Measurements from ENCODE around the gene RCCD1.

GRCh38 chr15:90918034-90918788 lies 36.5 kb upstream of the RCCD1 start:
- TF ChIP-seq, protein P1, sequence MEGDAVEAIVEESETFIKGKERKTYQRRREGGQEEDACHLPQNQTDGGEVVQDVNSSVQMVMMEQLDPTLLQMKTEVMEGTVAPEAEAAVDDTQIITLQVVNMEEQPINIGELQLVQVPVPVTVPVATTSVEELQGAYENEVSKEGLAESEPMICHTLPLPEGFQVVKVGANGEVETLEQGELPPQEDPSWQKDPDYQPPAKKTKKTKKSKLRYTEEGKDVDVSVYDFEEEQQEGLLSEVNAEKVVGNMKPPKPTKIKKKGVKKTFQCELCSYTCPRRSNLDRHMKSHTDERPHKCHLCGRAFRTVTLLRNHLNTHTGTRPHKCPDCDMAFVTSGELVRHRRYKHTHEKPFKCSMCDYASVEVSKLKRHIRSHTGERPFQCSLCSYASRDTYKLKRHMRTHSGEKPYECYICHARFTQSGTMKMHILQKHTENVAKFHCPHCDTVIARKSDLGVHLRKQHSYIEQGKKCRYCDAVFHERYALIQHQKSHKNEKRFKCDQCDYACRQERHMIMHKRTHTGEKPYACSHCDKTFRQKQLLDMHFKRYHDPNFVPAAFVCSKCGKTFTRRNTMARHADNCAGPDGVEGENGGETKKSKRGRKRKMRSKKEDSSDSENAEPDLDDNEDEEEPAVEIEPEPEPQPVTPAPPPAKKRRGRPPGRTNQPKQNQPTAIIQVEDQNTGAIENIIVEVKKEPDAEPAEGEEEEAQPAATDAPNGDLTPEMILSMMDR (IDR thresholded peaks at IDR 0.05; ENCODE audit: low read depth, low read length, missing input control): no peak
- TF ChIP-seq, protein P2, sequence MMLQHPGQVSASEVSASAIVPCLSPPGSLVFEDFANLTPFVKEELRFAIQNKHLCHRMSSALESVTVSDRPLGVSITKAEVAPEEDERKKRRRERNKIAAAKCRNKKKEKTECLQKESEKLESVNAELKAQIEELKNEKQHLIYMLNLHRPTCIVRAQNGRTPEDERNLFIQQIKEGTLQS (IDR thresholded peaks at IDR 0.05): no peak
- TF ChIP-seq RAD21 (IDR thresholded peaks at IDR 0.05): no peak
- no peak for TF ChIP-seq TAF1 (conservative IDR thresholded peaks at IDR 0.05)
- TF ChIP-seq, protein P3, sequence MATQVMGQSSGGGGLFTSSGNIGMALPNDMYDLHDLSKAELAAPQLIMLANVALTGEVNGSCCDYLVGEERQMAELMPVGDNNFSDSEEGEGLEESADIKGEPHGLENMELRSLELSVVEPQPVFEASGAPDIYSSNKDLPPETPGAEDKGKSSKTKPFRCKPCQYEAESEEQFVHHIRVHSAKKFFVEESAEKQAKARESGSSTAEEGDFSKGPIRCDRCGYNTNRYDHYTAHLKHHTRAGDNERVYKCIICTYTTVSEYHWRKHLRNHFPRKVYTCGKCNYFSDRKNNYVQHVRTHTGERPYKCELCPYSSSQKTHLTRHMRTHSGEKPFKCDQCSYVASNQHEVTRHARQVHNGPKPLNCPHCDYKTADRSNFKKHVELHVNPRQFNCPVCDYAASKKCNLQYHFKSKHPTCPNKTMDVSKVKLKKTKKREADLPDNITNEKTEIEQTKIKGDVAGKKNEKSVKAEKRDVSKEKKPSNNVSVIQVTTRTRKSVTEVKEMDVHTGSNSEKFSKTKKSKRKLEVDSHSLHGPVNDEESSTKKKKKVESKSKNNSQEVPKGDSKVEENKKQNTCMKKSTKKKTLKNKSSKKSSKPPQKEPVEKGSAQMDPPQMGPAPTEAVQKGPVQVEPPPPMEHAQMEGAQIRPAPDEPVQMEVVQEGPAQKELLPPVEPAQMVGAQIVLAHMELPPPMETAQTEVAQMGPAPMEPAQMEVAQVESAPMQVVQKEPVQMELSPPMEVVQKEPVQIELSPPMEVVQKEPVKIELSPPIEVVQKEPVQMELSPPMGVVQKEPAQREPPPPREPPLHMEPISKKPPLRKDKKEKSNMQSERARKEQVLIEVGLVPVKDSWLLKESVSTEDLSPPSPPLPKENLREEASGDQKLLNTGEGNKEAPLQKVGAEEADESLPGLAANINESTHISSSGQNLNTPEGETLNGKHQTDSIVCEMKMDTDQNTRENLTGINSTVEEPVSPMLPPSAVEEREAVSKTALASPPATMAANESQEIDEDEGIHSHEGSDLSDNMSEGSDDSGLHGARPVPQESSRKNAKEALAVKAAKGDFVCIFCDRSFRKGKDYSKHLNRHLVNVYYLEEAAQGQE (IDR thresholded peaks at IDR 0.05): no peak
- no peak for TF ChIP-seq EGR1 (IDR thresholded peaks at IDR 0.05; ENCODE audit: low read depth in 2 of 2)
- no peak for TF ChIP-seq JUND (IDR thresholded peaks at IDR 0.05)
- no peak for TF ChIP-seq SP1 (IDR thresholded peaks at IDR 0.05)
- no peak for TF ChIP-seq MAX (IDR thresholded peaks at IDR 0.05)
- no peak for TF ChIP-seq GABPA (IDR thresholded peaks at IDR 0.05 in 1 of 2, conservative IDR thresholded peaks at IDR 0.05 in 1 of 2)
